ENCODE results near the gene ACTN4. TPM values are rescaled to one million over a fixed set of nuclear protein-coding genes. Genes with fewer than 3 reads are reported as not detected.

ACTN4 gene
- polyA plus RNA-seq, 6 donors from 2014 or later: 6.8 to 15.8 (median 10.6) TPM

DNA sequence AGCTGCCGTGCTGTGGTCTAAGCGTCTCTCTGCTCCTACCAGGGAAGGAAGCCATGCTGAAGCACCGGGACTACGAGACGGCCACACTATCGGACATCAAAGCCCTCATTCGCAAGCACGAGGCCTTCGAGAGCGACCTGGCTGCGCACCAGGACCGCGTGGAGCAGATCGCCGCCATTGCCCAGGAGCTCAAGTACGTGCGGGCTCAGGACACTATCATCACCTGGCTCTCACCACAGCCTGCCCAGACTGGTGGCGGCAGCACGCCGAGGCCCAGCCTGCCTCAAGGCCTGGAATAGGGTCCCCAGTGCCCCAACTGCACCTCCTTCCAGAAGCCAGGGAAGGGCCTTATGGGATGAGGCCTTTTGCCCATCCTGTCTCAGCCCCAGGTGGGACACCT, 74.0 kb downstream of the ACTN4 start:
- Mint-ChIP-seq H3K4me3 (no peak overlapping the region), H3K36me3 (no peaks in the 10 kb centered on the region), H3K27ac (peak overlapping the region in 3 of 6 donors; percentile 21 to 79 (median 69)), H3K9me3 (no peaks in the 10 kb centered on the region), H3K27me3 (no peaks in the 10 kb centered on the region), H3K4me1 (peaks cover 0 to 2% (median 0%) of the 10 kb centered on the region in 3 donors)
- ATAC-seq (ENCODE audit: low read depth in 2 of 2) (no peak), DNase-seq (no peak)

GRCh38 chr19:38721979-38722773, 74.7 kb downstream of the ACTN4 start:
- no peak for DNase-seq
- H3K4me3 Mint-ChIP-seq: no peak overlapping the region
- no peaks in the 10 kb centered on the region for H3K36me3 Mint-ChIP-seq
- no peaks in the 10 kb centered on the region for H3K9me3 Mint-ChIP-seq
- ATAC-seq (ENCODE audit: low read depth in 2 of 2): no peak
- peak overlapping the region in 2 of 6 donors; percentile 50 to 71 for H3K27ac Mint-ChIP-seq
- H3K4me1 Mint-ChIP-seq: peaks cover 0 to 2% (median 0%) of the 10 kb centered on the region in 3 donors
- H3K27me3 Mint-ChIP-seq: no peaks in the 10 kb centered on the region

- no peaks in the 10 kb centered on the region for H3K9me3 Mint-ChIP-seq
- ATAC-seq (ENCODE audit: low read depth in 2 of 2) (no peak), DNase-seq (no peak)
- H3K27me3 Mint-ChIP-seq: no peaks in the 10 kb centered on the region
- H3K27ac Mint-ChIP-seq: peak overlapping the region in 2 of 6 donors; percentile 49 to 70
- H3K36me3 Mint-ChIP-seq: peaks cover 0 to 4% of the 10 kb centered on the region in 2 donors
- no peak overlapping the region for H3K4me3 Mint-ChIP-seq
- H3K4me1 Mint-ChIP-seq: peaks cover 0 to 2% (median 0%) of the 10 kb centered on the region in 3 donors
Observed at GRCh38 chr19:38722947-38723605, 75.6 kb downstream of the ACTN4 start.

GRCh38 chr19:38723606-38723965, 76.1 kb downstream of the ACTN4 start:
- H3K27ac Mint-ChIP-seq: peak overlapping the region in 2 of 6 donors; percentile 9 to 75
- H3K4me3 Mint-ChIP-seq: no peak overlapping the region
- ATAC-seq (ENCODE audit: low read depth in 2 of 2) (no peak), DNase-seq (no peak)
- H3K9me3 Mint-ChIP-seq: no peaks in the 10 kb centered on the region
- no peaks in the 10 kb centered on the region for H3K27me3 Mint-ChIP-seq
- H3K4me1 Mint-ChIP-seq: peaks cover 0 to 2% (median 0%) of the 10 kb centered on the region in 3 donors
- H3K36me3 Mint-ChIP-seq: peaks cover 0 to 9% of the 10 kb centered on the region in 2 donors

- no peak for DNase-seq
- Mint-ChIP-seq H3K36me3 (peaks cover 0 to 11% of the 10 kb centered on the region in 2 donors), H3K4me1 (peaks cover 0 to 2% (median 0%) of the 10 kb centered on the region in 3 donors), H3K27me3 (no peaks in the 10 kb centered on the region), H3K4me3 (no peak overlapping the region), H3K27ac (peak overlapping the region in 4 of 6 donors; percentile 9 to 75 (median 48)), H3K9me3 (no peaks in the 10 kb centered on the region)
- no peak for ATAC-seq (ENCODE audit: low read depth in 2 of 2)
Observed at GRCh38 chr19:38723990-38724854, 76.8 kb downstream of the ACTN4 start.

DNA sequence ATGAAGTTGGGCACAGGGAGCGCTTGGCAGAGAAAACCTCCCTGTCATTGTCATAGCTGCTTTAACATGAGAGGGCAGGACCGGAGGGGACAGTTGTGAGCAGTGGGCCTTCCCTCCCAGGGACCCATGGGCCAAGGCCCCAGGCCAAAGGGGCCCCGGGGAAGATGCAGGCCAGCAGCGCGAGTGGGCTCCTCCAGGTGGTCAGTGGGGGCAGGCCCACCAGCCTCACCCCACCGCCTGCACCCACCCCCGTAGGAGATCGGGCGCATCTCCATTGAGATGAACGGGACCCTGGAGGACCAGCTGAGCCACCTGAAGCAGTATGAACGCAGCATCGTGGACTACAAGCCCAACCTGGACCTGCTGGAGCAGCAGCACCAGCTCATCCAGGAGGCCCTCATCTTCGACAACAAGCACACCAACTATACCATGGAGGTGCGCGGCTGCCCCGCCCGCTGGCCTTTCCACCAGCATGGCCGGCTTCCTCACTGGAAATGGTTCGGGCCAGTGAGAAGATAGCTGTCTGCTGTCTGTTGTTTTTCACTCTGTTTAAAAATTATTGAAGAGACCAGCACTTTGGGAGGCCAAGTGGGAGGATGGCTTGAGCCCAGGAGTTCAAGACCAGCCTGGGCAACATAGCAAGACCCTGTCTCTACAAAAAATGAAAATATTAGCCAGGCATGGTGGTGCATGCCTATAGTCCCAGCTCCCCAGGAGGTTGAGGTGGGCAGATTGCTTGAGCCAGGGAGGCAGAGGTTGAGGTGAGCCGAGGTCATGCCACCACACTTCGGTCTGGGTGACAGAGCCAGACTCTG, 78.2 kb downstream of the ACTN4 start:
- Mint-ChIP-seq H3K27ac (peak overlapping the region in 2 of 6 donors; percentile 12 to 50), H3K9me3 (no peaks in the 10 kb centered on the region), H3K4me3 (no peak overlapping the region), H3K4me1 (peaks cover 8 to 14% (median 11%) of the 10 kb centered on the region in 3 donors), H3K27me3 (no peaks in the 10 kb centered on the region), H3K36me3 (peaks cover 0 to 11% of the 10 kb centered on the region in 2 donors)
- ATAC-seq (ENCODE audit: low read depth in 2 of 2) (no peak), DNase-seq (no peak)

GRCh38 chr19:38726284-38726673, 78.8 kb downstream of the ACTN4 start:
- peak overlapping the region in 2 of 6 donors; percentile 12 to 49 for H3K27ac Mint-ChIP-seq
- no peak for DNase-seq
- peaks cover 8 to 14% (median 12%) of the 10 kb centered on the region in 3 donors for H3K4me1 Mint-ChIP-seq
- H3K27me3 Mint-ChIP-seq: no peaks in the 10 kb centered on the region
- H3K36me3 Mint-ChIP-seq: peaks cover 0 to 11% of the 10 kb centered on the region in 2 donors
- H3K4me3 Mint-ChIP-seq: no peak overlapping the region
- no peaks in the 10 kb centered on the region for H3K9me3 Mint-ChIP-seq
- ATAC-seq (ENCODE audit: low read depth in 2 of 2): no peak

GRCh38 chr19:38726761-38727301, 79.4 kb downstream of the ACTN4 start:
- Mint-ChIP-seq H3K9me3 (no peaks in the 10 kb centered on the region), H3K4me3 (no peak overlapping the region), H3K4me1 (peaks cover 8 to 18% (median 12%) of the 10 kb centered on the region in 3 donors), H3K27me3 (no peaks in the 10 kb centered on the region), H3K36me3 (peaks cover 0 to 11% of the 10 kb centered on the region in 2 donors), H3K27ac (peak overlapping the region in 3 of 6 donors; percentile 38 to 56 (median 47))
- no peak for ATAC-seq (ENCODE audit: low read depth in 2 of 2)
- no peak for DNase-seq

DNA sequence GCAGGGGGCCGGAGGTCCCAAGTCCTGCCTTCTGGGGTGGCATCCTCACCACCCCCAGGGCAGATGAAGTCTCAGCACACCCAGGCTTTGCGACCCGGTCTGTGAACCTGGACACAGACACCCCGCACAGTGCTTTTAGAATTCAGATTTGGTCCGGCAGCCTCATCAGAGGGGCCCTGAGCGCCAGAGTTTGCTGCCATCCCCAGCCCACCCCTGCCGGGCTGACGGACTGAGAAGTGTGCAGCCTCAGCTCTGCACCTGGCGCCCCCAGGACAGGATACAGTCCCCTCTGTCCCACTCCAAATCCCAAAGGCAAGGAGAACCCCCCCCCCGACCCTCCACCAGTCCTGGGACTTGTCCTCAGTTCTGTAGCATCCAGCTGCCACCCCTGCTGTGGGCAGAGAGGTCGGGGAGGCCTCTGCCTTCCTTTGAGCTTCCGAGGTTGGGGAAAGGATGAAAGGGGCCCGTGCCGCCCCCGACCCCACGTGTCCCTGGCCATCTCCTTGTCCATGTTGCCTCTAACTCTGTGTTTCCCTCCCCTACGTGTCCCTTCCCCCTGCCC, 79.9 kb downstream of the ACTN4 start:
- DNase-seq: no peak
- Mint-ChIP-seq H3K4me1 (peaks cover 8 to 24% (median 12%) of the 10 kb centered on the region in 3 donors), H3K36me3 (peaks cover 0 to 11% of the 10 kb centered on the region in 2 donors), H3K9me3 (no peaks in the 10 kb centered on the region), H3K4me3 (no peak overlapping the region), H3K27ac (peak overlapping the region in 1 of 6 donors; percentile 75), H3K27me3 (no peaks in the 10 kb centered on the region)
- ATAC-seq (ENCODE audit: low read depth in 2 of 2): no peak

- Mint-ChIP-seq H3K27me3 (no peaks in the 10 kb centered on the region), H3K36me3 (peaks cover 0 to 11% of the 10 kb centered on the region in 2 donors), H3K9me3 (no peaks in the 10 kb centered on the region), H3K4me1 (peaks cover 8 to 31% (median 18%) of the 10 kb centered on the region in 3 donors), H3K4me3 (peak overlapping the region in 1 of 8 donors; percentile 22), H3K27ac (peak overlapping the region in 1 of 6 donors; percentile 75)
- no peak for ATAC-seq (ENCODE audit: low read depth in 2 of 2)
- no peak for DNase-seq
Observed at GRCh38 chr19:38727868-38728660, 80.6 kb downstream of the ACTN4 start.

GRCh38 chr19:38728752-38729541, 81.5 kb downstream of the ACTN4 start:
- no peak for ATAC-seq (ENCODE audit: low read depth in 2 of 2)
- peaks cover 0 to 11% of the 10 kb centered on the region in 2 donors for H3K36me3 Mint-ChIP-seq
- no peaks in the 10 kb centered on the region for H3K27me3 Mint-ChIP-seq

More at GRCh38 chr19:38728752-38729541, 81.5 kb downstream of the ACTN4 start:
- no peak for DNase-seq
- peak overlapping the region in 1 of 6 donors; percentile 72 for H3K27ac Mint-ChIP-seq
- peaks cover 11 to 39% (median 27%) of the 10 kb centered on the region in 3 donors for H3K4me1 Mint-ChIP-seq
- H3K9me3 Mint-ChIP-seq: no peaks in the 10 kb centered on the region
- H3K4me3 Mint-ChIP-seq: no peak overlapping the region
